SK-N-SH treated with all-trans-retinoic acid at 6 μM for 48 hours (cell line): ENCODE results near the gene SIGLEC6.

Source experiments
- ATAC-seq: fragments of 200-7000 bp; cut with Tn5 transposase; 3 replicates; pipeline ENCODE4 v1.9.1; 2020; ENCODE audit warnings: mild to moderate bottlenecking, moderate library complexity
- ARNTL ChIP-seq: fragments of 450-650 bp; formaldehyde crosslinking; IDR thresholded peaks from 2 replicates; pipeline ENCODE4 v1.5.0; 2020; ENCODE audit warnings: low read depth, mild to moderate bottlenecking, moderate library complexity, borderline replicate concordance
- CSDC2 ChIP-seq: fragments of 250-450 bp; sonication (Bioruptor Pico); IDR thresholded peaks from 2 replicates; pipeline ENCODE4 v1.5.0; 2020; ENCODE audit warnings: mild to moderate bottlenecking, moderate library complexity
- CSRNP3 ChIP-seq: fragments of 250-450 bp; sonication (Bioruptor Pico); IDR thresholded peaks from 2 replicates; pipeline ENCODE4 v1.5.1; 2021; ENCODE audit warnings: mild to moderate bottlenecking, moderate library complexity
- ESRRG ChIP-seq: fragments of 250-450 bp; sonication (Bioruptor Pico); IDR thresholded peaks from 2 replicates; pipeline ENCODE4 v1.6.1; 2021; ENCODE audit warnings: mild to moderate bottlenecking
- GLIS3 ChIP-seq: fragments of 250-450 bp; sonication (Bioruptor Pico); IDR thresholded peaks from 2 replicates; pipeline ENCODE4 v1.5.0; 2020; ENCODE audit warnings: mild to moderate bottlenecking, moderate library complexity
- OSR1 ChIP-seq: fragments of 250-450 bp; sonication (Bioruptor Pico); IDR thresholded peaks from 2 replicates; pipeline ENCODE4 v1.8.0; 2022; ENCODE audit warnings: moderate library complexity, mild to moderate bottlenecking, inconsistent platforms
- PATZ1 ChIP-seq: fragments of 250-450 bp; sonication (Bioruptor Pico); IDR thresholded peaks from 2 replicates; pipeline ENCODE4 v1.8.0; 2020; ENCODE audit warnings: mild to moderate bottlenecking, moderate library complexity, borderline replicate concordance
- PPARA ChIP-seq: fragments of 250-450 bp; sonication (Bioruptor Pico); IDR thresholded peaks from 2 replicates; pipeline ENCODE4 v1.5.0; 2020; ENCODE audit warnings: mild to moderate bottlenecking, borderline replicate concordance
- TCF4 ChIP-seq: fragments of 250-450 bp; sonication (Bioruptor Pico); IDR thresholded peaks from 2 replicates; pipeline ENCODE4 v1.8.0; 2021; ENCODE audit warnings: mild to moderate bottlenecking, moderate library complexity, borderline replicate concordance
- TOX ChIP-seq: fragments of 250-450 bp; sonication (Bioruptor Pico); IDR thresholded peaks from 2 replicates; pipeline ENCODE4 v1.8.0; 2021; ENCODE audit warnings: mild to moderate bottlenecking, moderate library complexity, borderline replicate concordance
- ZC3H10 ChIP-seq: fragments of 250-450 bp; sonication (Bioruptor Pico); IDR thresholded peaks from 2 replicates; pipeline ENCODE4 v1.5.1; 2021; ENCODE audit warnings: mild to moderate bottlenecking, moderate library complexity
- ZFP3 ChIP-seq: fragments of 250-450 bp; sonication (Bioruptor Pico); IDR thresholded peaks from 2 replicates; pipeline ENCODE4 v1.5.0; 2020; ENCODE audit warnings: mild to moderate bottlenecking, moderate library complexity
- ZFP30 ChIP-seq: fragments of 450-650 bp; formaldehyde crosslinking; IDR thresholded peaks from 2 replicates; pipeline ENCODE4 v1.5.0; 2022; ENCODE audit warnings: mild to moderate bottlenecking, moderate library complexity
- ZNF565 ChIP-seq: fragments of 450-650 bp; formaldehyde crosslinking; conservative IDR thresholded peaks from 2 replicates; pipeline ENCODE4 v1.5.0; 2020; ENCODE audit warnings: low read depth, mild to moderate bottlenecking, moderate library complexity
- ZNF8 ChIP-seq: fragments of 450-650 bp; formaldehyde crosslinking; IDR thresholded peaks from 2 replicates; pipeline ENCODE4 v1.5.0; 2020; ENCODE audit warnings: mild to moderate bottlenecking, moderate library complexity
- TF ChIP-seq, protein P1 (sequence below): fragments of 250-450 bp; sonication (Bioruptor Pico); IDR thresholded peaks from 2 replicates; pipeline ENCODE4 v1.8.0; 2021; ENCODE audit warnings: low read depth, mild to moderate bottlenecking, moderate library complexity, borderline replicate concordance
- TF ChIP-seq, protein P2 (sequence below): fragments of 250-450 bp; sonication (Bioruptor Pico); IDR thresholded peaks from 2 replicates; pipeline ENCODE4 v1.5.0; 2020; ENCODE audit warnings: mild to moderate bottlenecking, moderate library complexity

Gene SIGLEC6

DNA sequence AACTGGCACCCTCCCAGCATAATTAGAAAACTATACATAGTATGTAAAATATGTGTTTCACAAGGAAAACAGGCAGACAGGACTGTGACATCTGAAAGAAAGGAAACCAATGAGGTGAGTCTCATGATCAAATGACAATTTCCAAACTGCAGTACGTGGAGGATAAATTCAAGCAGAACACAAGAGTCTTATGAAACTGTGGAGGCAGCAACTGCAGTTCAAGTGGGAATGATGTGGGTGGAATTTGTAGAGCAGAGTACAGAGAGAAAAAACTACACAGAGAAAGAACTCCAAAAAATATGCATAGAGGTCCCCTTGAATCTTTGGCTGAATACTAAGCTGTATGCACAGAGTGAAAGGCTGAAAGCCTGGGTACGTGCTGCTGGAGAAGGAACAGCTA lies 9.7 kb downstream of the SIGLEC6 start:
- TF ChIP-seq, protein P1, sequence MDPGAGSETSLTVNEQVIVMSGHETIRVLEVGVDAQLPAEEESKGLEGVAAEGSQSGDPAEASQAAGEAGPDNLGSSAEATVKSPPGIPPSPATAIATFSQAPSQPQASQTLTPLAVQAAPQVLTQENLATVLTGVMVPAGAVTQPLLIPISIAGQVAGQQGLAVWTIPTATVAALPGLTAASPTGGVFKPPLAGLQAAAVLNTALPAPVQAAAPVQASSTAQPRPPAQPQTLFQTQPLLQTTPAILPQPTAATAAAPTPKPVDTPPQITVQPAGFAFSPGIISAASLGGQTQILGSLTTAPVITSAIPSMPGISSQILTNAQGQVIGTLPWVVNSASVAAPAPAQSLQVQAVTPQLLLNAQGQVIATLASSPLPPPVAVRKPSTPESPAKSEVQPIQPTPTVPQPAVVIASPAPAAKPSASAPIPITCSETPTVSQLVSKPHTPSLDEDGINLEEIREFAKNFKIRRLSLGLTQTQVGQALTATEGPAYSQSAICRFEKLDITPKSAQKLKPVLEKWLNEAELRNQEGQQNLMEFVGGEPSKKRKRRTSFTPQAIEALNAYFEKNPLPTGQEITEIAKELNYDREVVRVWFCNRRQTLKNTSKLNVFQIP (CRISPR knock-in tag): no peak
- TF ChIP-seq ZFP30 (CRISPR knock-in tag) (no peak), ZNF565 (CRISPR knock-in tag) (no peak), ZNF8 (CRISPR knock-in tag) (no peak), GLIS3 (CRISPR knock-in tag) (no peak), PPARA (CRISPR knock-in tag) (no peak), OSR1 (CRISPR knock-in tag) (no peak), PATZ1 (CRISPR knock-in tag) (no peak), TCF4 (CRISPR knock-in tag) (no peak), CSDC2 (no peak), ZC3H10 (CRISPR knock-in tag) (no peak), TOX (CRISPR knock-in tag) (no peak)
- no peak for ATAC-seq

GRCh38 chr19:51521357-51521756 lies 10.1 kb downstream of the SIGLEC6 start:
- no peak for ATAC-seq
- TF ChIP-seq, protein P1 (CRISPR knock-in tag): no peak
- TF ChIP-seq PPARA (CRISPR knock-in tag) (no peak), ZFP3 (CRISPR knock-in tag) (no peak), TCF4 (CRISPR knock-in tag) (no peak), OSR1 (CRISPR knock-in tag) (no peak), ESRRG (no peak), ZFP30 (CRISPR knock-in tag) (no peak)

- ATAC-seq: no peak
- TF ChIP-seq, protein P2, sequence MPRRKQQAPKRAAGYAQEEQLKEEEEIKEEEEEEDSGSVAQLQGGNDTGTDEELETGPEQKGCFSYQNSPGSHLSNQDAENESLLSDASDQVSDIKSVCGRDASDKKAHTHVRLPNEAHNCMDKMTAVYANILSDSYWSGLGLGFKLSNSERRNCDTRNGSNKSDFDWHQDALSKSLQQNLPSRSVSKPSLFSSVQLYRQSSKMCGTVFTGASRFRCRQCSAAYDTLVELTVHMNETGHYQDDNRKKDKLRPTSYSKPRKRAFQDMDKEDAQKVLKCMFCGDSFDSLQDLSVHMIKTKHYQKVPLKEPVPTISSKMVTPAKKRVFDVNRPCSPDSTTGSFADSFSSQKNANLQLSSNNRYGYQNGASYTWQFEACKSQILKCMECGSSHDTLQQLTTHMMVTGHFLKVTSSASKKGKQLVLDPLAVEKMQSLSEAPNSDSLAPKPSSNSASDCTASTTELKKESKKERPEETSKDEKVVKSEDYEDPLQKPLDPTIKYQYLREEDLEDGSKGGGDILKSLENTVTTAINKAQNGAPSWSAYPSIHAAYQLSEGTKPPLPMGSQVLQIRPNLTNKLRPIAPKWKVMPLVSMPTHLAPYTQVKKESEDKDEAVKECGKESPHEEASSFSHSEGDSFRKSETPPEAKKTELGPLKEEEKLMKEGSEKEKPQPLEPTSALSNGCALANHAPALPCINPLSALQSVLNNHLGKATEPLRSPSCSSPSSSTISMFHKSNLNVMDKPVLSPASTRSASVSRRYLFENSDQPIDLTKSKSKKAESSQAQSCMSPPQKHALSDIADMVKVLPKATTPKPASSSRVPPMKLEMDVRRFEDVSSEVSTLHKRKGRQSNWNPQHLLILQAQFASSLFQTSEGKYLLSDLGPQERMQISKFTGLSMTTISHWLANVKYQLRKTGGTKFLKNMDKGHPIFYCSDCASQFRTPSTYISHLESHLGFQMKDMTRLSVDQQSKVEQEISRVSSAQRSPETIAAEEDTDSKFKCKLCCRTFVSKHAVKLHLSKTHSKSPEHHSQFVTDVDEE (CRISPR knock-in tag): no peak
- TF ChIP-seq, protein P1 (CRISPR knock-in tag): no peak
- TF ChIP-seq ARNTL (CRISPR knock-in tag) (no peak), ZNF565 (CRISPR knock-in tag) (no peak), ZFP30 (CRISPR knock-in tag) (no peak), TCF4 (CRISPR knock-in tag) (no peak), CSRNP3 (no peak), OSR1 (CRISPR knock-in tag) (no peak), PATZ1 (CRISPR knock-in tag) (no peak)
Observed at GRCh38 chr19:51520728-51521127, 10.7 kb downstream of the SIGLEC6 start.
